ENCODE measurements around the gene GPX3. TPM values are rescaled to one million over a fixed set of nuclear protein-coding genes. Genes with fewer than 3 reads are reported as not detected.

The GPX3 gene
- total RNA-seq, 1 donor from 2014 or later = 6.3 TPM

DNA sequence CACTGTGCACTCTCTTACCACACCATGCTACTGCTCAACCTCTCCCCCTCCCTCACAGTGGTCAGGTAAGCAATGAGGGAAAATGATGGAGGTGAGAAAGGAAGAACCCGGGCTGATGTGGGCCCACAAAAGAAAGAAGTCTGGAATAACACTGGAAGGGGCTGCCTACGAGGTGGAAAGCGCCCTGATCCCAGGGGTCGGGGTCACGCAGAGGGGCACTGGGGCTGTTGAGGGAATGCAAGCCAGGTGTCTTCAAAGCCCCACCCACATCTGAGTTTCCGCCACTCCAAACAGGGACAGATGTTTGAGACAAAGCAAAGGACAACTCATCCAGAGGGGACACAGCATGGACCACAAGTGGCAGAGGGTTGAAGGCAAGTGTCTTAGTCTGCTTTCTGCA, 56.2 kb downstream of the GPX3 start:
- no peak for DNase-seq (ENCODE audit: low read depth in 2 of 2)

DNA sequence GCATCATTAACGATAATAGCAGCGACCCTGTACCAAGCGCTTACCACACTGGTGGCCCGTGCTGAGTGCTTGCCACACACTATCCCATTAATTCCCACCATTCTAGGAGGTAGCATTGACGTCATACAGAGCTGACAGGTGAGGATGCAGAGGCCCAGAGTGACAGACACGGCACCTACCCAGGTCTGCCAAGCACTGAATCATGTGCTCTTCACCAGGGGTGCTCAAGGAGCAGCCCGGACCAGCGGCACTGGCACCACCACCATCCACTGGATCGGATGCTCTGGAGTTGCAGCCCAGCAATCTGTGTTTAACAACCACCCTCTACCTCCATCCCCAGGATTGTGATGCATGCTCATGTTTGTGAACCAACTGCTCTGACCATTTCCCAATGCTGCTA, 57.0 kb downstream of the GPX3 start:
- DNase-seq (ENCODE audit: low read depth in 2 of 2) = no peak

DNA sequence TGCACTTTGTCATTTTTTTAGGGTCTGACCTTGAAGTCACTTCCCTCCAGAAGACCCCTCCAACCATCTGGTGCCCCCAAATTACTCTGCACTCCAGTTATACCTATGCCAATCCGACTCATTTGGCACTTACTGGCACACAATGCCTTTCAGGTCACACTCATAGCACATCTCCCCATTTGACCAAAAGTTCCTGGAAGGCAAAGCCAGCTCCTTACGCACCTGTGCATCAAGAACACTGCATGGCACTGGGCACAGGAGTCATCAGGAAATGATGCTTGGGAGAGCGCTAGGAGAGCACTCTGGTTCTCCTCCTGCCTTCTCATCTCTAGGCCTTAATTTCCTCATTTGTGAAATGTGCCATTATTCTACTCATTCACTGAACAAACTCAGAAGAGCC, 57.6 kb downstream of the GPX3 start:
- DNase-seq (ENCODE audit: low read depth in 2 of 2) = no peak

Other genes with a start within 250 kb of the GPX3 start
- gene SMIM3, start 241.8 kb upstream of the GPX3 start, total RNA-seq = 3.3 and 4.8 TPM in 2 replicates
- not detected in 2 replicates for gene IRGM, start 174.1 kb upstream of the GPX3 start, total RNA-seq
- gene ZNF300, start 115.6 kb upstream of the GPX3 start, total RNA-seq = 4.6 and 4.8 TPM in 2 replicates
- gene TNIP1, start 60.4 kb downstream of the GPX3 start, total RNA-seq = 60.8 and 77.6 TPM in 2 replicates
- 38.9 and 60.1 TPM in 2 replicates for gene ANXA6, start 137.2 kb downstream of the GPX3 start, total RNA-seq
- gene CCDC69, start 203.5 kb downstream of the GPX3 start, total RNA-seq = 0.99 and 2.4 TPM in 2 replicates
- 9.6 and 13.5 TPM in 2 replicates for gene GM2A, start 232.6 kb downstream of the GPX3 start, total RNA-seq

Measured in lung microvascular endothelial cell (primary cell).